NCI-H1417 (cell line): ENCODE measurements around the gene POF1B.

ENCODE experiments used
- DNase-seq, 3 experiments: peaks; one replicate each; lab custom pipeline; 2025; lab: John Stamatoyannopoulos, UW

POF1B gene

GRCh38 chrX:85243761-85244449 lies 135.6 kb downstream of the POF1B start, which contains the start of the genes SATL1 and ZNF711:
Gene SATL1 (minus strand): TSS chrX:85243779. CDS start chrX:85108968, 134,811 bp downstream.
Gene ZNF711 (plus strand): TSS chrX:85243991. CDS start chrX:85247573, 3,582 bp downstream.
- DNase-seq = peak; percentile 56 to 99 (median 96)

GRCh38 chrX:85243155-85243554 lies 136.3 kb downstream of the POF1B start:
- DNase-seq = peak in 2 of 3 experiments; percentile 57 to 87
